Measurements from ENCODE around the gene ORMDL2.
"Not testable (repeated sequence)": the region's sequence is repeated elsewhere in the genome, so short reads cannot be mapped to it uniquely, and the experiment has no call there.

ORMDL2 gene

GRCh38 chr12:55816881-55817344 lies 928 bp upstream of the ORMDL2 start:
- Histone ChIP-seq H3K9ac (ENCODE audit: low read depth, low read length) (peak overlapping the region; percentile 93), H3K36me3 (ENCODE audit: insufficient read depth, low read length) (peaks cover 13% of the 10 kb centered on the region), H3K9me3 (ENCODE audit: control insufficient read depth, insufficient read depth, low read length) (no peaks in the 10 kb centered on the region), H3K4me1 (ENCODE audit: insufficient read depth, low read length) (peaks cover 17% of the 10 kb centered on the region; the same call in 1 of the 2 replicates)

- Histone ChIP-seq H3K9me3 (ENCODE audit: control insufficient read depth, insufficient read depth, low read length) (no peaks in the 10 kb centered on the region), H3K9ac (ENCODE audit: low read depth, low read length) (peak overlapping the region; percentile 59), H3K4me1 (ENCODE audit: insufficient read depth, low read length) (peaks cover 9% of the 10 kb centered on the region; the same call in 1 of the 2 replicates), H3K36me3 (ENCODE audit: insufficient read depth, low read length) (peaks cover 19% of the 10 kb centered on the region)
Measured at GRCh38 chr12:55818140-55818728, 393 bp downstream of the ORMDL2 start.

DNA sequence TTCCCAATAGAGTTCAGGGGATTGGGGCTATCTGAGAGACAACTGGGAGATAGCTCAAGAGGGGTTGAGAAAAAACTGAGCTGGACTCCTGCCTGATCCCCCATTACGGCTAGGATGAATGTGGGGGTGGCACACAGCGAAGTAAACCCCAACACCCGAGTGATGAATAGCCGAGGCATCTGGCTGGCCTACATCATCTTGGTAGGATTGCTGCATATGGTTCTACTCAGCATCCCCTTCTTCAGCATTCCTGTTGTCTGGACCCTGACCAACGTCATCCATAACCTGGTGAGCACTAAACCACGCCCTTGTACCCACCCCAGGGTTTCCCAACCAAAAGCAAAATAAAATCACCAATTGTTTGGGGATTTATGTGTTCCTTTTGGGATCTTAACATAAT lies 1.0 kb downstream of the ORMDL2 start:
- Histone ChIP-seq H3K36me3 (ENCODE audit: insufficient read depth, low read length) (peaks cover 19% of the 10 kb centered on the region), H3K9ac (ENCODE audit: low read depth, low read length) (peak overlapping the region; percentile 59), H3K9me3 (ENCODE audit: control insufficient read depth, insufficient read depth, low read length) (no peaks in the 10 kb centered on the region), H3K4me1 (ENCODE audit: insufficient read depth, low read length) (peaks cover 6% of the 10 kb centered on the region; the same call in 1 of the 2 replicates)

DNA sequence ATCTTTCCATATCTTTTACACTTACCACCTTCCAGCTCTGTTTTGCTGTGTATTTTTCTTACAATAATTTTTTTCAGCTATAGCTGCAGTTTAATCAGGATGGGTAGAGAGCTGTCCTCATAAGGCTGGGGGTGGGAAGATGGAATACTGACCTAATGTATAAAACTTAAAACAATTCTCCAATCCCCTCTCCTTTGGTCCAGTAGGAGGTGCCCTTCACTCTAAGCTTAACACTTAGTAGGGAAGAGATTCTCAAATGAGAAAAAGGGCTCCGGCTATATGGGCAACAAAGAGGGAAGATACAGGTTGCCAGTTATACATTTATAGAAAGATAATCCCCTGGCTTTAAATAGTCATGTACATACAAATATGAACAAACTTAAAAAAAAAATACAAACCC lies 2.8 kb downstream of the ORMDL2 start:
- Histone ChIP-seq H3K4me1 (ENCODE audit: insufficient read depth, low read length) (no peaks in the 10 kb centered on the region), H3K9me3 (ENCODE audit: control insufficient read depth, insufficient read depth, low read length) (no peaks in the 10 kb centered on the region), H3K36me3 (ENCODE audit: insufficient read depth, low read length) (peaks cover 19% of the 10 kb centered on the region), H3K9ac (ENCODE audit: low read depth, low read length) (no peak overlapping the region)

- no peaks in the 10 kb centered on the region for H3K9me3 ChIP-seq (ENCODE audit: control insufficient read depth, insufficient read depth, low read length)
- H3K9ac ChIP-seq (ENCODE audit: low read depth, low read length): no peak overlapping the region
- H3K4me1 ChIP-seq (ENCODE audit: insufficient read depth, low read length): no peaks in the 10 kb centered on the region; the same call in 1 of the 2 replicates
- peaks cover 19% of the 10 kb centered on the region for H3K36me3 ChIP-seq (ENCODE audit: insufficient read depth, low read length)
Measured at GRCh38 chr12:55822228-55822627, 4.4 kb downstream of the ORMDL2 start.

DNA sequence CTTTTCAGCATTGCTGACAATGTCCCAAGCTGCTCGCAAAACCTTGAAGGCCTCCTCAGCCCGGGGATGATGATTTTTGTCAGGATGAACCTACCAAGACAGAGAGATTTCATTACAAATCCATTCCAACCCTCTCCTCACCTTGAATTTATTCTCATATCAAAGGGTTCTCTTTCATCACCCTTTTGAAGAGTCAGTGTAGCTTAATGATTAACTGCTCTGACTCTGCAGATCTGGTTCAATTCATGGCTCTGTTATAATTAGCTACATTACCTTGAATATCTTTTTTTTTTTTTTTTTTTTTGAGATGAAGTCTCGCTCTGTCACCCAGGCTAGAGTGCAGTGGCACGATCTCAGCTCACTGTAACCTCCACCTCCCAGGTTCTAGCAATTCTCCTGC lies 5.6 kb downstream of the ORMDL2 start:
- no peak overlapping the region for H3K9ac ChIP-seq (ENCODE audit: low read depth, low read length)
- H3K36me3 ChIP-seq (ENCODE audit: insufficient read depth, low read length): peaks cover 19% of the 10 kb centered on the region
- peaks cover 3% of the 10 kb centered on the region; the same call in 1 of the 2 replicates for H3K4me1 ChIP-seq (ENCODE audit: insufficient read depth, low read length)
- no peaks in the 10 kb centered on the region for H3K9me3 ChIP-seq (ENCODE audit: control insufficient read depth, insufficient read depth, low read length)

DNA sequence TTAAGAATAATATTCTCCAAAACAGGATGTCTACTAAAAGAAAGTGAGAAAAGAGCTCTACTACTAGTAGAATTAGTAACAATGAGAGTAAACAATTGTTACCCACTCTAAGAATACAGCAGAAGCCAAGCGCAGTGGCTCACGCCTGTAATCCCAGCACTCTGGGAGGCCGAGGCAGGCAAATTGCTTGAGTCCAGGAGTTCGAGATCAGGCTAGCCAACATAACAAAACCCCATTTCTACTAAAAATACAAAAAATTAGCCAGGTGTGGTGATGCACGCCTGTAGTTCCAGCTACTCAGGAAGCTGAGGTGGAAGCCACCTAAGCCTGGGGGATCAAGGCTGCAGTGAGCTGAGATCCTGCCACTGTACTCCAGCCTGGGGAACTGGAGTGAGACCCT lies 6.9 kb downstream of the ORMDL2 start:
- H3K4me1 ChIP-seq (ENCODE audit: insufficient read depth, low read length): peaks cover 3% of the 10 kb centered on the region; the same call in 1 of the 2 replicates
- no peaks in the 10 kb centered on the region for H3K9me3 ChIP-seq (ENCODE audit: control insufficient read depth, insufficient read depth, low read length)
- peaks cover 15% of the 10 kb centered on the region; the same call in 1 of the 2 replicates for H3K36me3 ChIP-seq (ENCODE audit: insufficient read depth, low read length)
- no peak overlapping the region for H3K9ac ChIP-seq (ENCODE audit: low read depth, low read length)

DNA sequence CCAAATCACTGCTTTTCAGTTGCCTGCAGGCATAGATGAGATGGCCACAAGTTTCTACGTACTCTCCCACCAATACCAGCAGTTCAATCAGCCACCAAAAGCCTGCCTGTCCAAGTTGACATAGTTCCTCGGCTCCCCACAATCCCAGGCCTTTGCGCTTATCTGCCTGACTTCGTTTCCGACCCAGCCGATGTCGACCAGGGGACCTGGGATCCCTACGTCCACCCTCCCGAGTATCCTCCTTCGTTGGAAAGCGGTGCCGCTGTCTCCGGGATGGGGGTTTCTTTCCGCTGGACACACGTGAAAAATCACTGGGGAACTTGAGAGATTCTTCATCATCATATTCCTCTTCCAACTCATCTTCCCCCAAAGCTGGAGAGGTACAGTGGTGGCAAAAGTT lies 10.0 kb downstream of the ORMDL2 start:
- Histone ChIP-seq H3K9me3 (ENCODE audit: control insufficient read depth, insufficient read depth, low read length) (no peaks in the 10 kb centered on the region), H3K9ac (ENCODE audit: low read depth, low read length) (no peak overlapping the region), H3K4me1 (ENCODE audit: insufficient read depth, low read length) (peaks cover 3% of the 10 kb centered on the region; the same call in 1 of the 2 replicates), H3K36me3 (ENCODE audit: insufficient read depth, low read length) (peaks cover 3% of the 10 kb centered on the region; the same call in 1 of the 2 replicates)

DNA sequence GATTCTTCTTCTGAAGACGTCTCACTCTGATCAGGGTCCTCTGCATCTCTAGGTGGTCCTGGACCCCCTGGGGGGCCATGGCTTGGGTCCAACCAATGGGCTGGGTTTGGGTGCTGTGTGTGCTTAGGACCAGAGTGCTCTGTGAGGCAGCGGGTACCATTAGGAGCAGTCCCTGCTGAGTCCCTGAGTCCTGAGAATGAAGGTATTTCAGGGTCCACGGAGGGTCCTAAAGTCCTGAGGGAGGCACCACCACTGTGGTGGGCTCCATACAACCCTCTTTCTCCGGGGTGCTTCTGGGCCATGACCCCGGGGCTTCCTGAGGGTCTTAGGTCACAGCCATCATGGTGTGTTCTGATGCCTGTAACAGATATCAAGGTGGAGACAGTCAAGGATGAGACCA lies 10.5 kb downstream of the ORMDL2 start:
- H3K9ac ChIP-seq (ENCODE audit: low read depth, low read length): peak overlapping the region; percentile 80; the same call in 1 of the 2 replicates
- no peaks in the 10 kb centered on the region for H3K9me3 ChIP-seq (ENCODE audit: control insufficient read depth, insufficient read depth, low read length)
- peaks cover 3% of the 10 kb centered on the region; the same call in 1 of the 2 replicates for H3K4me1 ChIP-seq (ENCODE audit: insufficient read depth, low read length)
- H3K36me3 ChIP-seq (ENCODE audit: insufficient read depth, low read length): no peaks in the 10 kb centered on the region

DNA sequence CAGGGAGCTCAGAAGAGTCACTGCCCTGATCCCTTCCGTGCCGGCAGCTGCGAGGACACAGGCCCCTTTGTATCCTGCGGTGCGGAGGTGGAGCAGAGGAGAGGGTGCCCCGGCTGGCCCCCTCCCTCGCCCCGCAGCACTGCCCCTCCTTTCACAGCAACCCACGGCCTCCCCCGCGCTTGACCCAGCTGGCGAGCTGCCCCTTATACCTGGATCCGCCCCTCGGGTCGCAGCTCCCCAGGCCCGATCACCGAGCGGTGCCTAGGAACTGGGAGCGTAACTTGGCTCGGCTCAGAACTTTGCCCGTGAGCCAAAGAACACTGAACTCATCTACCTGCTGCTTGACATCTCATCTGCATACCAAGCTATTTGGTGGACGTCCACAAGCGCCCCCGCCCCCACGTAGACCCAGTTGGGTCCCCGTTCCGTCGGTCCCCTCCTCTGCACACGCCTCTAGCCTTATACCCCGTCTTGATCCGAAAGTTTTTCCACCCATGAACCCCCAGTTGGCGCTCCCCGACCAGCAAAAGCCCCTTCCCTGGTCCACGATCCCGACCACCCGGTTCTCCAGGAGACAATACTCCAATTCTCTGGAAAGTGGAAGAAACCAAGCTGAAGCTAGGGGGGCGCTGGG lies 12.2 kb downstream of the ORMDL2 start:
- Histone ChIP-seq H3K36me3 (ENCODE audit: insufficient read depth, low read length) (no peaks in the 10 kb centered on the region), H3K4me1 (ENCODE audit: insufficient read depth, low read length) (peaks cover 3% of the 10 kb centered on the region; the same call in 1 of the 2 replicates), H3K9ac (ENCODE audit: low read depth, low read length) (peak overlapping the region; percentile 80), H3K9me3 (ENCODE audit: control insufficient read depth, insufficient read depth, low read length) (no peaks in the 10 kb centered on the region)

DNA sequence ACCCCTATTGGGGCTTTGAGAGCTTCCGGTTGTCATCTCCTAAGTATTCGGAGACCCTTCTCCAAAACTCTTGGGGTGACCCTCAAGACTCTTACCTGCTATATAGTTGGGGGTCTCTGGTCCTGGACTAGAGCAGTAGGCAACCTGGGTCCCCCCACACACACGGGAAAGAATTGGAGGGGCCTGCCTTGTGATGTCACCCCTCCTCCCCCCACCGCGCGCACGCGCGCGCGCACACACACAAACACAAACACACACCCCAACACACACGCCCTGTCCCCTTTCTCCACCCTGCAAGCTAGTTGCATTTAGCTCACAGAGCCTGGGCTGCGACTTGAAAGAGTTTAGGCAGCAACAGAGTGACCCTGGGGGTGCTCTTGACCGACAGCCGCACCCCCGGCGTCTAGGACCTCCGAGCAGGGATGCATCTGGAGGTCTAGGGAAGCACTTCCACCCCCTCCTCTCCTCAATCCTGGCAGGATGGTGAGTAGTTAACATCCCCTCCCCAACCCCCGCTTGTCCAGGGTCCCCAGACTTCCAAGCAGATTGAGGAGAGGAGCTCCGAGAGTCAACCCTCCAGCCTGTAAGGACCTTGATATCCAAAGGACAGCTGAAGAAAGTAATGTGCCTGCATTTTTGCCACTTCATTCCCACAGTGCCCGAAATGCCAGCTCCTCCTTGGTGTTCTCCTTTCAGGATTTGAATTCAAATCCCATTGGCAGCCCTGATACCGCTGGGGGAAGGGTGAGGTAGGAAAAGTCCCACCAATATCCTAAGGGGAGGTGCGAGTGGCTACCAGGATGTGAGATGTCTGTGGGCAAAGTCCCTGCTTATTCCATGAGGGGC lies 13.0 kb downstream of the ORMDL2 start:
- H3K36me3 ChIP-seq (ENCODE audit: insufficient read depth, low read length): no peaks in the 10 kb centered on the region
- no peaks in the 10 kb centered on the region for H3K9me3 ChIP-seq (ENCODE audit: control insufficient read depth, insufficient read depth, low read length)
- H3K4me1 ChIP-seq (ENCODE audit: insufficient read depth, low read length): peaks cover 3% of the 10 kb centered on the region; the same call in 1 of the 2 replicates
- peak overlapping the region; percentile 80 for H3K9ac ChIP-seq (ENCODE audit: low read depth, low read length)

GRCh38 chr12:55831447-55831815 lies 13.6 kb downstream of the ORMDL2 start:
- Histone ChIP-seq H3K9me3 (ENCODE audit: control insufficient read depth, insufficient read depth, low read length) (no peaks in the 10 kb centered on the region), H3K36me3 (ENCODE audit: insufficient read depth, low read length) (no peaks in the 10 kb centered on the region), H3K9ac (ENCODE audit: low read depth, low read length) (peak overlapping the region; percentile 80), H3K4me1 (ENCODE audit: insufficient read depth, low read length) (peaks cover 3% of the 10 kb centered on the region; the same call in 1 of the 2 replicates)

DNA sequence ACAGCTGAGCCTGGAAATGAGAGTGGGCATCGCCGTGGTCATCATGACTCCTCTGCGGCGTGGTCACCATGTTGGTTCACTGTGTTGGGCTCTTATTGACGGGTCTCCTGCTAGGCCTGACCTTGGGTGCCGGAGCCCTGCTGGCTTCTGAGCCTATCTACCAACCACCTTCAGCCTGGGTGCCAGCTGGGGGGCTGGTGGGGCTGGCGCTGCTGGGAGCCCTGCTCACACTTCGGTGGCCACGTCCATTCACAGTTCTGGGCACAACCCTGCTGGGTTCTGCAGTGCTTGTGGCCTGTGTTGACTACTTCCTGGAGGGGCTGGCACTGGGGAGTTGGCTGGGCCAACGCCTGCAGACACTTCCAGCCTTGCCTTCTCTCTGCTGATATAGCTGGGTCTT lies 15.2 kb downstream of the ORMDL2 start:
- H3K9ac ChIP-seq (ENCODE audit: low read depth, low read length): no peak overlapping the region
- no peaks in the 10 kb centered on the region; the same call in 1 of the 2 replicates for H3K4me1 ChIP-seq (ENCODE audit: insufficient read depth, low read length)
- peaks cover 5% of the 10 kb centered on the region; the same call in 1 of the 2 replicates for H3K36me3 ChIP-seq (ENCODE audit: insufficient read depth, low read length)
- H3K9me3 ChIP-seq (ENCODE audit: control insufficient read depth, insufficient read depth, low read length): no peaks in the 10 kb centered on the region

GRCh38 chr12:55834400-55834799 lies 16.6 kb downstream of the ORMDL2 start:
- H3K4me1 ChIP-seq (ENCODE audit: insufficient read depth, low read length); H3K36me3 ChIP-seq (ENCODE audit: insufficient read depth, low read length); H3K9ac ChIP-seq (ENCODE audit: low read depth, low read length); H3K9me3 ChIP-seq (ENCODE audit: control insufficient read depth, insufficient read depth, low read length): not testable (repeated sequence)

Data from ES-I3 (cell line).